ENCODE measurements around the gene ORC3.

- TF ChIP-seq POLR2A (IDR thresholded peaks at IDR 0.05; ENCODE audit: low read length) (no peak), GATA1 (IDR thresholded peaks at IDR 0.05; ENCODE audit: low read depth, low read length) (no peak)
Observed at GRCh38 chr6:87653074-87653962, 63.4 kb downstream of the ORC3 start.
